Upper lobe of left lung (tissue), 6 donors: ENCODE measurements around the gene GNG5. TPM values are rescaled to one million over a fixed set of nuclear protein-coding genes. Genes with fewer than 3 reads are reported as not detected.
"Not testable (repeated sequence)": the region's sequence is repeated elsewhere in the genome, so short reads cannot be mapped to it uniquely, and the experiment has no call there.

Source experiments
- ATAC-seq, 2 donors: fragments of 200-7000 bp; cut with Tn5 transposase; one replicate each; pipeline ENCODE4 v1.9.1; 2022; ENCODE audit warnings: mild to moderate bottlenecking in 2 of 2, moderate library complexity in 2 of 2; ENCODE audit not compliant: low FRiP score in 2 of 2
- DNase-seq, 2 donors: peaks; one replicate each; pipeline ENCODE4 v3.0.0-alpha.2; 2019 to 2020
- H3K27ac ChIP-seq, 4 donors: fragments of 200-600 bp; sonication (generic); one replicate each; pipeline ENCODE4 v1.5.1; 2016 to 2019
- H3K27me3 ChIP-seq, 4 donors: fragments of 200-600 bp; sonication (generic); one replicate each; pipeline ENCODE4 v1.5.1; 2017 to 2019
- H3K36me3 ChIP-seq, 4 donors: fragments of 200-600 bp; sonication (generic); one replicate each; pipeline ENCODE4 v1.5.1; 2016 to 2019
- H3K4me1 ChIP-seq, 4 donors: fragments of 200-600 bp; sonication (generic); one replicate each; pipeline ENCODE4 v1.5.1; 2018 to 2019
- H3K4me3 ChIP-seq, 4 donors: fragments of 200-600 bp; sonication (generic); one replicate each; pipeline ENCODE4 v1.5.1; 2017 to 2019; ENCODE audit warnings: mild to moderate bottlenecking in 2 of 4, moderate library complexity in 1 of 4
- H3K9me3 ChIP-seq, 4 donors: fragments of 200-600 bp; sonication (generic); one replicate each; pipeline ENCODE4 v1.5.1; 2018 to 2019
- CTCF ChIP-seq, 6 experiments: fragments of 450-650 bp in 4 of 6; fragments of 200-600 bp in 2 of 6; sonication (generic) in 2 of 6; IDR thresholded peaks; one replicate each; pipeline ENCODE4 v1.5.1; 2016 to 2019; ENCODE audit warnings: antibody characterized with exemption in 6 of 6
- EP300 ChIP-seq, 4 donors: sonication (generic); formaldehyde crosslinking; IDR thresholded peaks; one replicate each; pipeline ENCODE4 v1.5.1; 2017; ENCODE audit warnings: antibody characterized with exemption in 4 of 4, control low read depth in 2 of 4
- POLR2A ChIP-seq, 4 donors: fragments of 450-650 bp; IDR thresholded peaks; one replicate each; pipeline ENCODE4 v1.5.1; 2016 to 2017; ENCODE audit warnings: antibody characterized with exemption in 4 of 4, mild to moderate bottlenecking in 2 of 4
- POLR2AphosphoS5 ChIP-seq, 2 donors: sonication (generic); formaldehyde crosslinking; IDR thresholded peaks; one replicate each; pipeline ENCODE4 v1.5.1; 2017; ENCODE audit warnings: antibody characterized with exemption in 2 of 2
- WGBS, 2 donors: methylation state at CpG; one replicate each; pipeline ENCODE4 v1.1.5; 2017 to 2018; 5-methylcytosine and 5-hydroxymethylcytosine counted together
- total RNA-seq, 6 donors: library from RNA; depleted of rRNA in 4 of 6; stranded (reverse); fragments of >200 nt in 4 of 6; gene quantifications; one replicate each; pipeline versions ENCODE4 v1.1.0 to v1.2.1, GENCODE V29; 2016 to 2021
- donor health status: DM: no; HTN: no; CAD: no; lungs with moderate emphysema.
- donor health status: DM: no; HTN: yes; CAD: no; lungs with severe emphysema.

The GNG5 gene
- total RNA-seq, 6 donors from 2014 or later = 54.5 to 151 (median 102) TPM

GRCh38 chr1:84510165-84510564 is 3.8 kb upstream of the GNG5 start:
- no peak overlapping the region for H3K27ac ChIP-seq
- 66 to 74% methylated on average over 2 of the region's 2 CpGs for WGBS, 2 donors
- no peaks in the 10 kb centered on the region for H3K36me3 ChIP-seq
- H3K4me3 ChIP-seq = no peak overlapping the region
- no peak for ATAC-seq
- TF ChIP-seq EP300 (IDR thresholded peaks at IDR 0.05) (no peak), POLR2A (IDR thresholded peaks at IDR 0.05) (no peak), POLR2AphosphoS5 (IDR thresholded peaks at IDR 0.05) (no peak), CTCF (IDR thresholded peaks at IDR 0.05) (no peak)
- H3K4me1 ChIP-seq = peaks cover 0 to 10% (median 4%) of the 10 kb centered on the region in 4 donors
- H3K9me3 ChIP-seq = peaks cover 0 to 5% (median 0%) of the 10 kb centered on the region in 4 donors
- DNase-seq = no peak
- no peaks in the 10 kb centered on the region for H3K27me3 ChIP-seq

GRCh38 chr1:84509029-84509428 is 2.6 kb upstream of the GNG5 start:
- H3K27ac ChIP-seq = no peak overlapping the region
- no peaks in the 10 kb centered on the region for H3K36me3 ChIP-seq
- H3K9me3 ChIP-seq = peaks cover 0 to 5% (median 0%) of the 10 kb centered on the region in 4 donors
- H3K27me3 ChIP-seq = no peaks in the 10 kb centered on the region
- ATAC-seq (no peak), DNase-seq (no peak)
- H3K4me3 ChIP-seq = no peak overlapping the region
- TF ChIP-seq POLR2A (IDR thresholded peaks at IDR 0.05) = no peak
- no peak for TF ChIP-seq POLR2AphosphoS5 (IDR thresholded peaks at IDR 0.05)
- TF ChIP-seq EP300 (IDR thresholded peaks at IDR 0.05) = no peak
- no peak for TF ChIP-seq CTCF (IDR thresholded peaks at IDR 0.05)
- H3K4me1 ChIP-seq = peaks cover 7 to 18% (median 10%) of the 10 kb centered on the region in 4 donors
- 95 to 96% methylated on average over 4 of the region's 4 CpGs for WGBS, 2 donors

GRCh38 chr1:84508510-84508909 is 2.1 kb upstream of the GNG5 start:
- H3K4me1 ChIP-seq = peaks cover 12 to 23% (median 15%) of the 10 kb centered on the region in 4 donors
- whole genome bisulfite sequencing, 2 donors = 97 to 100% methylated on average over 1 of the region's 1 CpG
- H3K9me3 ChIP-seq = peaks cover 0 to 5% (median 0%) of the 10 kb centered on the region in 4 donors
- no peaks in the 10 kb centered on the region for H3K36me3 ChIP-seq
- no peak for ATAC-seq
- H3K4me3 ChIP-seq = no peak overlapping the region
- H3K27ac ChIP-seq = no peak overlapping the region
- no peak for DNase-seq
- H3K27me3 ChIP-seq = no peaks in the 10 kb centered on the region
- TF ChIP-seq CTCF (IDR thresholded peaks at IDR 0.05) (no peak), POLR2A (IDR thresholded peaks at IDR 0.05) (no peak), POLR2AphosphoS5 (IDR thresholded peaks at IDR 0.05) (no peak), EP300 (IDR thresholded peaks at IDR 0.05) (no peak)

GRCh38 chr1:84507887-84508286 is 1.5 kb upstream of the GNG5 start:
- H3K36me3 ChIP-seq, ATAC-seq, H3K27ac ChIP-seq: not testable (repeated sequence)

GRCh38 chr1:84506729-84507453 is 510 bp upstream of the GNG5 start:
- DNase-seq (no peak), ATAC-seq (no peak)
- Histone ChIP-seq H3K4me1 (peaks cover 27 to 39% (median 30%) of the 10 kb centered on the region in 4 donors), H3K4me3 (peak overlapping the region; percentile 36 to 76 (median 58)), H3K9me3 (peaks cover 0 to 5% (median 0%) of the 10 kb centered on the region in 4 donors), H3K36me3 (no peaks in the 10 kb centered on the region), H3K27me3 (no peaks in the 10 kb centered on the region), H3K27ac (peak overlapping the region; percentile 94 to 96 (median 95))
- WGBS, 2 donors = 9 to 12% methylated on average over 26 of the region's 26 CpGs
- TF ChIP-seq POLR2AphosphoS5 (IDR thresholded peaks at IDR 0.05) (no peak), POLR2A (IDR thresholded peaks at IDR 0.05) (no peak), CTCF (IDR thresholded peaks at IDR 0.05) (no peak), EP300 (IDR thresholded peaks at IDR 0.05) (no peak)

More at GRCh38 chr1:84507887-84508286, 1.5 kb upstream of the GNG5 start:
- H3K9me3 ChIP-seq, DNase-seq, H3K4me3 ChIP-seq, H3K27me3 ChIP-seq: not testable (repeated sequence)
- 91% methylated on average over 14 of the region's 14 CpGs for WGBS, 2 donors
- H3K4me1 ChIP-seq = peaks cover 18 to 30% (median 21%) of the 10 kb centered on the region in 4 donors
